Caco-2 (cell line): ENCODE results near the gene ELMO1. TPM values are rescaled to one million over a fixed set of nuclear protein-coding genes. Genes with fewer than 3 reads are reported as not detected.

Experiments used
- BruUV-seq: library from RNA; stranded (reverse); fragments of 400-500 nt; replicated peaks from 2 replicates; lab custom pipeline; 2021; lab: Mats Ljungman, UMichigan
- CTCF ChIA-PET: fragments of 300-600 bp; sonication (Branson Sonifier 250); formaldehyde crosslinking; loops from one replicate; lab custom pipeline; 2022; ENCODE audit warnings: antibody characterized with exemption; lab: Charles Lee
- POLR2A ChIA-PET: fragments of 300-600 bp; sonication (Branson Sonifier 250); formaldehyde crosslinking; loops from one replicate; lab custom pipeline; 2022; ENCODE audit warnings: antibody characterized with exemption; lab: Charles Lee
- DNase-seq, 2 experiments: peaks; one replicate each; pipeline versions ENCODE4 v3.0.0 to v3.0.0-alpha.2; 2020 to 2022
- H3K27me3 ChIP-seq: replicated peaks from 2 replicates; pipeline ENCODE4 v1.6.0; 2011; ENCODE audit warnings: low read length; ENCODE audit not compliant: control insufficient read depth, insufficient read depth
- H3K36me3 ChIP-seq: 2 replicates; pipeline ENCODE4 v1.5.1; 2011; ENCODE audit warnings: low read length; ENCODE audit not compliant: control insufficient read depth, insufficient read depth
- H3K4me1 ChIP-seq: fragments of 250-450 bp; sonication (Bioruptor Pico); 2 replicates; pipeline ENCODE4 v1.5.1; 2020; ENCODE audit warnings: mild to moderate bottlenecking
- H3K4me3 ChIP-seq: 2 replicates; pipeline ENCODE4 v1.5.1; 2011; ENCODE audit warnings: low read depth, mild to moderate bottlenecking, control low read depth, low read length
- H3K9me3 ChIP-seq: fragments of 250-450 bp; sonication (Bioruptor Pico); 2 replicates; pipeline ENCODE4 v1.5.1; 2020; ENCODE audit warnings: mild to moderate bottlenecking, moderate library complexity
- H3K27ac Mint-ChIP-seq: one replicate; pipeline ENCODE4 v1.8.0; 2022; ENCODE audit warnings: mixed read lengths; ENCODE audit not compliant: unreplicated experiment
- H3K27me3 Mint-ChIP-seq: one replicate; pipeline ENCODE4 v1.8.0; 2022; ENCODE audit warnings: mixed read lengths; ENCODE audit not compliant: insufficient read depth, unreplicated experiment
- H3K36me3 Mint-ChIP-seq: one replicate; pipeline ENCODE4 v1.8.0; 2022; ENCODE audit warnings: mild to moderate bottlenecking, mixed read lengths; ENCODE audit not compliant: insufficient read depth, unreplicated experiment
- H3K4me1 Mint-ChIP-seq: one replicate; pipeline ENCODE4 v1.8.0; 2022; ENCODE audit warnings: low read depth, mixed read lengths; ENCODE audit not compliant: unreplicated experiment
- H3K4me3 Mint-ChIP-seq: one replicate; pipeline ENCODE4 v1.8.0; 2022; ENCODE audit warnings: mild to moderate bottlenecking, moderate library complexity, mixed read lengths; ENCODE audit not compliant: unreplicated experiment
- H3K9me3 Mint-ChIP-seq: one replicate; pipeline ENCODE4 v1.8.0; 2022; ENCODE audit warnings: mixed read lengths; ENCODE audit not compliant: unreplicated experiment
- intact Hi-C: fragments of 100-400 bp; cut with micrococcal nuclease; formaldehyde crosslinking; loops from one replicate; pipeline ENCODE4 v1.10.0; 2022; ENCODE audit not compliant: unreplicated experiment
- total RNA-seq: library from RNA; stranded (reverse); gene quantifications from 2 replicates; pipeline ENCODE4 v1.2.3, GENCODE V29; 2022
- TF ChIP-seq, protein P1 (sequence below), 2 experiments: fragments of 200-600 bp in 1 of 2; IDR thresholded peaks; 1 replicate in 1 of 2; 2 replicates in 1 of 2; pipeline versions ENCODE4 v1.5.1 to v1.8.0; 2011 to 2022; ENCODE audit warnings: antibody characterized with exemption in 1 of 2, control low read depth in 1 of 2, inconsistent platforms in 1 of 2, low read depth in 1 of 2, low read length in 1 of 2, mild to moderate bottlenecking in 1 of 2, moderate library complexity in 1 of 2; ENCODE audit not compliant: insufficient read depth in 1 of 2, severe bottlenecking in 1 of 2, unreplicated experiment in 1 of 2

ELMO1 gene
- total RNA-seq, 1 experiment from 2014 or later = 0.14 TPM

- no peaks in the 10 kb centered on the region for H3K9me3 Mint-ChIP-seq
- H3K36me3 ChIP-seq = no peaks in the 10 kb centered on the region
- H3K4me1 Mint-ChIP-seq = no peaks in the 10 kb centered on the region
- H3K27me3 Mint-ChIP-seq = no peaks in the 10 kb centered on the region
- POLR2A ChIA-PET = no interaction called here
- no peak overlapping the region for H3K27ac Mint-ChIP-seq
- DNase-seq = no peak
- H3K4me3 ChIP-seq = no peak overlapping the region
- H3K4me1 ChIP-seq = no peaks in the 10 kb centered on the region
- TF ChIP-seq, protein P1, sequence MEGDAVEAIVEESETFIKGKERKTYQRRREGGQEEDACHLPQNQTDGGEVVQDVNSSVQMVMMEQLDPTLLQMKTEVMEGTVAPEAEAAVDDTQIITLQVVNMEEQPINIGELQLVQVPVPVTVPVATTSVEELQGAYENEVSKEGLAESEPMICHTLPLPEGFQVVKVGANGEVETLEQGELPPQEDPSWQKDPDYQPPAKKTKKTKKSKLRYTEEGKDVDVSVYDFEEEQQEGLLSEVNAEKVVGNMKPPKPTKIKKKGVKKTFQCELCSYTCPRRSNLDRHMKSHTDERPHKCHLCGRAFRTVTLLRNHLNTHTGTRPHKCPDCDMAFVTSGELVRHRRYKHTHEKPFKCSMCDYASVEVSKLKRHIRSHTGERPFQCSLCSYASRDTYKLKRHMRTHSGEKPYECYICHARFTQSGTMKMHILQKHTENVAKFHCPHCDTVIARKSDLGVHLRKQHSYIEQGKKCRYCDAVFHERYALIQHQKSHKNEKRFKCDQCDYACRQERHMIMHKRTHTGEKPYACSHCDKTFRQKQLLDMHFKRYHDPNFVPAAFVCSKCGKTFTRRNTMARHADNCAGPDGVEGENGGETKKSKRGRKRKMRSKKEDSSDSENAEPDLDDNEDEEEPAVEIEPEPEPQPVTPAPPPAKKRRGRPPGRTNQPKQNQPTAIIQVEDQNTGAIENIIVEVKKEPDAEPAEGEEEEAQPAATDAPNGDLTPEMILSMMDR (IDR thresholded peaks at IDR 0.05; ENCODE audit: insufficient read depth in 1 of 2, low read depth in 1 of 2, low read length in 1 of 2, severe bottlenecking in 1 of 2, unreplicated experiment in 1 of 2) = no peak
- no TSS peak for BruUV-seq
- CTCF ChIA-PET = no interaction called here
- intact Hi-C loops = no loop called here
- no peaks in the 10 kb centered on the region for H3K27me3 ChIP-seq
- H3K4me3 Mint-ChIP-seq = no peak overlapping the region
- no peaks in the 10 kb centered on the region for H3K9me3 ChIP-seq
- H3K36me3 Mint-ChIP-seq = no peaks in the 10 kb centered on the region
These were observed 89.5 kb downstream of the ELMO1 start for GRCh38 chr7:37359180-37359579.

DNA sequence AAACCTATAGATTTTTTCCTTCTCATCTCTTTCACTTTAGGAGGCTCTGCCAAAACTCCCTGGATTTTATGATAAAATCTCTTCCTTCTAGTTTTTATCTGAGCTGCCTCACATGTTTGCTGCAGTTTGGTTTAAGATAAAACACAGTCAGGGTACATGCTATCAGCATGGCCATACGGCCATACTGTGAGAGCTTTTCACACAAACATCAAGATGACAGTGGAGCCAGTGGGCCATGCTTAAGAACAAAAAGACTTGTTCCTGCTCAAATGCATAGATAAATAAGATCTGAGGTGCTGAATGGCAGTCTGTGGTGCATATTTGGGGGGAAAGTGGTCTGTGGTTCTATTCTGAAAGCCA, 91.0 kb downstream of the ELMO1 start:
- Histone ChIP-seq H3K9me3 (no peaks in the 10 kb centered on the region), H3K4me3 (no peak overlapping the region), H3K4me1 (no peaks in the 10 kb centered on the region), H3K27me3 (no peaks in the 10 kb centered on the region), H3K36me3 (no peaks in the 10 kb centered on the region)
- ChIA-PET POLR2A (no interaction called here), CTCF (no interaction called here)
- BruUV-seq = no TSS peak
- Mint-ChIP-seq H3K4me1 (no peaks in the 10 kb centered on the region), H3K27me3 (no peaks in the 10 kb centered on the region), H3K27ac (no peak overlapping the region), H3K36me3 (no peaks in the 10 kb centered on the region), H3K4me3 (no peak overlapping the region), H3K9me3 (no peaks in the 10 kb centered on the region)
- TF ChIP-seq, protein P1 (IDR thresholded peaks at IDR 0.05; ENCODE audit: insufficient read depth in 1 of 2, low read depth in 1 of 2, low read length in 1 of 2, severe bottlenecking in 1 of 2, unreplicated experiment in 1 of 2) = no peak
- intact Hi-C loops = no loop called here
- DNase-seq = no peak

- no peaks in the 10 kb centered on the region for H3K4me1 ChIP-seq
- H3K27me3 ChIP-seq = no peaks in the 10 kb centered on the region
- no peaks in the 10 kb centered on the region for H3K36me3 ChIP-seq
- no peaks in the 10 kb centered on the region for H3K36me3 Mint-ChIP-seq
- H3K4me3 Mint-ChIP-seq = no peak overlapping the region
- H3K4me3 ChIP-seq = no peak overlapping the region
- BruUV-seq = no TSS peak
- H3K4me1 Mint-ChIP-seq = no peaks in the 10 kb centered on the region
- TF ChIP-seq, protein P1 (IDR thresholded peaks at IDR 0.05; ENCODE audit: insufficient read depth in 1 of 2, low read depth in 1 of 2, low read length in 1 of 2, severe bottlenecking in 1 of 2, unreplicated experiment in 1 of 2) = no peak
- DNase-seq = no peak
- ChIA-PET POLR2A (no interaction called here), CTCF (no interaction called here)
- no peaks in the 10 kb centered on the region for H3K27me3 Mint-ChIP-seq
- H3K9me3 ChIP-seq = no peaks in the 10 kb centered on the region
- H3K27ac Mint-ChIP-seq = no peak overlapping the region
- intact Hi-C loops = no loop called here
- no peaks in the 10 kb centered on the region for H3K9me3 Mint-ChIP-seq
These were observed 91.6 kb downstream of the ELMO1 start for GRCh38 chr7:37356911-37357636.
